GM23338 (cell line): ENCODE measurements around the gene TIMM13. TPM values are rescaled to one million over a fixed set of nuclear protein-coding genes. Genes with fewer than 3 reads are reported as not detected.

Experiments used
- ATAC-seq: fragments of 200-7000 bp; cut with Tn5 transposase; 3 replicates; pipeline ENCODE4 v1.9.1; 2020
- DNase-seq: peaks from one replicate; pipeline ENCODE4 v3.0.0-alpha.2; 2015; ENCODE audit warnings: low spot score
- H2AFZ ChIP-seq: fragments of 200-600 bp; sonication (generic); 2 replicates; pipeline ENCODE4 v1.8.0; 2016; ENCODE audit warnings: antibody characterized with exemption, mild to moderate bottlenecking, moderate library complexity
- H3F3A ChIP-seq: fragments of 200-600 bp; sonication (generic); replicated peaks from 2 replicates; pipeline ENCODE4 v1.8.0; 2017; ENCODE audit warnings: antibody characterized with exemption, mixed run types, low read depth
- H3K27ac ChIP-seq: fragments of 200-600 bp; sonication (generic); 2 replicates; pipeline ENCODE4 v1.6.1; 2016; ENCODE audit warnings: low read depth
- H3K27me3 ChIP-seq: fragments of 200-600 bp; sonication (generic); 2 replicates; pipeline ENCODE4 v1.8.0; 2016; ENCODE audit warnings: mild to moderate bottlenecking, mixed run types, moderate library complexity; ENCODE audit not compliant: insufficient read depth
- H3K36me3 ChIP-seq: fragments of 200-600 bp; sonication (generic); 2 replicates; pipeline ENCODE4 v1.8.0; 2016; ENCODE audit warnings: mild to moderate bottlenecking; ENCODE audit not compliant: insufficient read depth
- H3K4me1 ChIP-seq: fragments of 200-600 bp; sonication (generic); 2 replicates; pipeline ENCODE4 v1.8.0; 2016; ENCODE audit warnings: mild to moderate bottlenecking, moderate library complexity; ENCODE audit not compliant: insufficient read depth
- H3K4me2 ChIP-seq: fragments of 200-600 bp; sonication (generic); 2 replicates; pipeline ENCODE4 v1.7.1; 2017; ENCODE audit warnings: mixed run types
- H3K4me3 ChIP-seq: fragments of 200-600 bp; sonication (generic); 2 replicates; pipeline ENCODE4 v1.6.1; 2016; ENCODE audit warnings: mixed run types
- H3K79me2 ChIP-seq: fragments of 200-600 bp; sonication (generic); replicated peaks from 2 replicates; pipeline ENCODE4 v1.8.0; 2017; ENCODE audit warnings: mild to moderate bottlenecking; ENCODE audit not compliant: insufficient read depth
- H3K9me2 ChIP-seq: fragments of 200-600 bp; sonication (generic); 2 replicates; pipeline ENCODE4 v1.8.0; 2017; ENCODE audit not compliant: insufficient read depth
- H4K20me1 ChIP-seq: fragments of 200-600 bp; sonication (generic); replicated peaks from 2 replicates; pipeline ENCODE4 v1.8.0; 2017; ENCODE audit warnings: mild to moderate bottlenecking; ENCODE audit not compliant: insufficient read depth
- H3K27ac Mint-ChIP-seq: 2 replicates; pipeline ENCODE4 v1.8.0; 2020; ENCODE audit warnings: inconsistent platforms, mild to moderate bottlenecking, moderate library complexity, mixed read lengths
- H3K27me3 Mint-ChIP-seq: 3 replicates; pipeline ENCODE4 v1.8.0; 2022; ENCODE audit warnings: low read depth, mild to moderate bottlenecking, moderate library complexity, mixed read lengths, inconsistent platforms; ENCODE audit not compliant: insufficient read depth, poor library complexity
- H3K36me3 Mint-ChIP-seq: 3 replicates; pipeline ENCODE4 v1.8.0; 2021; ENCODE audit warnings: low read depth, mild to moderate bottlenecking, inconsistent platforms, moderate library complexity, mixed read lengths
- H3K4me1 Mint-ChIP-seq: 3 replicates; pipeline ENCODE4 v1.8.0; 2020; ENCODE audit warnings: mild to moderate bottlenecking, inconsistent platforms, mixed read lengths
- H3K4me3 Mint-ChIP-seq: 3 replicates; pipeline ENCODE4 v1.8.0; 2021; ENCODE audit warnings: moderate library complexity, mild to moderate bottlenecking, inconsistent platforms, mixed read lengths
- H3K9me3 Mint-ChIP-seq: 3 replicates; pipeline ENCODE4 v1.8.0; 2020; ENCODE audit warnings: moderate library complexity, mild to moderate bottlenecking, inconsistent platforms, mixed read lengths
- ETS1 ChIP-seq: IDR thresholded peaks from 2 replicates; pipeline ENCODE4 v1.6.1; 2016; ENCODE audit warnings: antibody characterized with exemption
- POLR2AphosphoS5 ChIP-seq: IDR thresholded peaks from 2 replicates; pipeline ENCODE4 v1.6.1; 2016; ENCODE audit warnings: antibody characterized with exemption, low read depth
- polyA plus RNA-seq: library from polyadenylated mRNA; unstranded; fragments of >200 nt; fragmentation: Nextera tagmentation; extraction: Ambion mirVana; gene quantifications from 2 replicates; pipeline ENCODE4 v1.2.1, GENCODE V29; 2016
- total RNA-seq: library from RNA; depleted of rRNA; stranded (reverse); fragments of >200 nt; shearing (Covaris generic); gene quantifications from 2 replicates; pipeline ENCODE4 v1.2.3, GENCODE V29; 2014
- TF ChIP-seq, protein P1 (sequence below): fragments of 250-450 bp; sonication (Bioruptor Pico); IDR thresholded peaks from 2 replicates; pipeline ENCODE4 v1.5.0; 2020; ENCODE audit warnings: mild to moderate bottlenecking, moderate library complexity

Gene TIMM13
- total and polyA plus RNA-seq, 2 experiments from 2014 or later, result 140 to 347 TPM

DNA sequence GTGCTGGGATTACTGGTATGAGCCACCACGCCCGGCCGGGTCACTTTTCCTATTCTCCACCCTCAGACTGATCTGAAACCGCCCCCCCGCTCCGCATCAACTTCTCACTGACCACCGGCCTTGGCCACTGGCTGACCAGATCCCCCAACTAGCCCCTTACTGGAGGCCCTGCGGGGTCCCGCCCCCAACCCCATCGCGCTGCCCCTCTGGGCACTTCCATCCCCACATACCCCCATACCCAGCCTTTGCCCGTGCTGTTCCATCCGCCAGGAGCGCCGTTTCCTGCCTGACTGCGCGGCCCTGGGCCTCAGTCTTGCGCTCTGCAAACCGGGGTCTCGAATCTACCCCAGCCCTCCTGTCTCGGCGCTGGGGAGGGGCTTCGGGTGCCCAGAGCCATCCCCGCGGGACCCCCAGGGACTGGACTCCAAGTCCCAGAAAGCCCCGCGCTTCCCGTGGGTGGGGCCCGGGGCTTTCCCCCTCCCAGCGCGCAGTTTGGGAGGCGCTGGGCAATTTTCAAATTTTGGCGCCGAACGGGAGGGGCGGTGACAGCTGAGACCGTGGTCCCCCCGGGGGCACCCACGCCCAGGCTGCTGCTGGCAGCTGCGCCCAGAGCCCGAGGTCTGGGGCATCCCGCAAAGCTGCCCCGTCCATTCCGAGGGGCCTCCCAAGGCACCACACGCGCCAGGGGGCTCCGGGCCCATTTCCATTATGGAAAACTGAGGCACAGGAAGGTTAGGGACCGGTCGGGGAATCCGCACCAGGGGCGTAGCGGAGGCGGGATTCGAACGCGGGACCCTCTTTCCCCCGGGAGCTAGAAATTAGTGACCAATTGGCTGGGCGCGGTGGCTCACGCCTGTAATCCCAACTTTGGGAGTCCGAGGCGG lies 34.6 kb upstream of the TIMM13 start:
- peaks cover 7% of the 10 kb centered on the region for H3K4me1 Mint-ChIP-seq
- Histone ChIP-seq H3K4me3 (peak overlapping the region; percentile 77), H4K20me1 (no peaks in the 10 kb centered on the region), H3F3A (peaks cover 5% of the 10 kb centered on the region; the same call in 1 of the 2 replicates), H2AFZ (peak overlapping the region; percentile 91), H3K79me2 (no peaks in the 10 kb centered on the region), H3K36me3 (no peaks in the 10 kb centered on the region), H3K4me2 (peak overlapping the region; percentile 81), H3K27me3 (no peaks in the 10 kb centered on the region), H3K9me2 (no peaks in the 10 kb centered on the region), H3K27ac (peak overlapping the region; percentile 88; the same call in 1 of the 2 replicates), H3K4me1 (no peaks in the 10 kb centered on the region)
- peaks cover 13% of the 10 kb centered on the region for H3K27me3 Mint-ChIP-seq
- peak overlapping the region; percentile 80 for H3K4me3 Mint-ChIP-seq
- DNase-seq (peak; percentile 80), ATAC-seq (peak; percentile 66)
- TF ChIP-seq ETS1 (peak; percentile 60; the same call in 1 of the 2 replicates), POLR2AphosphoS5 (peak; percentile 38; the same call in 1 of the 2 replicates)
- TF ChIP-seq, protein P1, sequence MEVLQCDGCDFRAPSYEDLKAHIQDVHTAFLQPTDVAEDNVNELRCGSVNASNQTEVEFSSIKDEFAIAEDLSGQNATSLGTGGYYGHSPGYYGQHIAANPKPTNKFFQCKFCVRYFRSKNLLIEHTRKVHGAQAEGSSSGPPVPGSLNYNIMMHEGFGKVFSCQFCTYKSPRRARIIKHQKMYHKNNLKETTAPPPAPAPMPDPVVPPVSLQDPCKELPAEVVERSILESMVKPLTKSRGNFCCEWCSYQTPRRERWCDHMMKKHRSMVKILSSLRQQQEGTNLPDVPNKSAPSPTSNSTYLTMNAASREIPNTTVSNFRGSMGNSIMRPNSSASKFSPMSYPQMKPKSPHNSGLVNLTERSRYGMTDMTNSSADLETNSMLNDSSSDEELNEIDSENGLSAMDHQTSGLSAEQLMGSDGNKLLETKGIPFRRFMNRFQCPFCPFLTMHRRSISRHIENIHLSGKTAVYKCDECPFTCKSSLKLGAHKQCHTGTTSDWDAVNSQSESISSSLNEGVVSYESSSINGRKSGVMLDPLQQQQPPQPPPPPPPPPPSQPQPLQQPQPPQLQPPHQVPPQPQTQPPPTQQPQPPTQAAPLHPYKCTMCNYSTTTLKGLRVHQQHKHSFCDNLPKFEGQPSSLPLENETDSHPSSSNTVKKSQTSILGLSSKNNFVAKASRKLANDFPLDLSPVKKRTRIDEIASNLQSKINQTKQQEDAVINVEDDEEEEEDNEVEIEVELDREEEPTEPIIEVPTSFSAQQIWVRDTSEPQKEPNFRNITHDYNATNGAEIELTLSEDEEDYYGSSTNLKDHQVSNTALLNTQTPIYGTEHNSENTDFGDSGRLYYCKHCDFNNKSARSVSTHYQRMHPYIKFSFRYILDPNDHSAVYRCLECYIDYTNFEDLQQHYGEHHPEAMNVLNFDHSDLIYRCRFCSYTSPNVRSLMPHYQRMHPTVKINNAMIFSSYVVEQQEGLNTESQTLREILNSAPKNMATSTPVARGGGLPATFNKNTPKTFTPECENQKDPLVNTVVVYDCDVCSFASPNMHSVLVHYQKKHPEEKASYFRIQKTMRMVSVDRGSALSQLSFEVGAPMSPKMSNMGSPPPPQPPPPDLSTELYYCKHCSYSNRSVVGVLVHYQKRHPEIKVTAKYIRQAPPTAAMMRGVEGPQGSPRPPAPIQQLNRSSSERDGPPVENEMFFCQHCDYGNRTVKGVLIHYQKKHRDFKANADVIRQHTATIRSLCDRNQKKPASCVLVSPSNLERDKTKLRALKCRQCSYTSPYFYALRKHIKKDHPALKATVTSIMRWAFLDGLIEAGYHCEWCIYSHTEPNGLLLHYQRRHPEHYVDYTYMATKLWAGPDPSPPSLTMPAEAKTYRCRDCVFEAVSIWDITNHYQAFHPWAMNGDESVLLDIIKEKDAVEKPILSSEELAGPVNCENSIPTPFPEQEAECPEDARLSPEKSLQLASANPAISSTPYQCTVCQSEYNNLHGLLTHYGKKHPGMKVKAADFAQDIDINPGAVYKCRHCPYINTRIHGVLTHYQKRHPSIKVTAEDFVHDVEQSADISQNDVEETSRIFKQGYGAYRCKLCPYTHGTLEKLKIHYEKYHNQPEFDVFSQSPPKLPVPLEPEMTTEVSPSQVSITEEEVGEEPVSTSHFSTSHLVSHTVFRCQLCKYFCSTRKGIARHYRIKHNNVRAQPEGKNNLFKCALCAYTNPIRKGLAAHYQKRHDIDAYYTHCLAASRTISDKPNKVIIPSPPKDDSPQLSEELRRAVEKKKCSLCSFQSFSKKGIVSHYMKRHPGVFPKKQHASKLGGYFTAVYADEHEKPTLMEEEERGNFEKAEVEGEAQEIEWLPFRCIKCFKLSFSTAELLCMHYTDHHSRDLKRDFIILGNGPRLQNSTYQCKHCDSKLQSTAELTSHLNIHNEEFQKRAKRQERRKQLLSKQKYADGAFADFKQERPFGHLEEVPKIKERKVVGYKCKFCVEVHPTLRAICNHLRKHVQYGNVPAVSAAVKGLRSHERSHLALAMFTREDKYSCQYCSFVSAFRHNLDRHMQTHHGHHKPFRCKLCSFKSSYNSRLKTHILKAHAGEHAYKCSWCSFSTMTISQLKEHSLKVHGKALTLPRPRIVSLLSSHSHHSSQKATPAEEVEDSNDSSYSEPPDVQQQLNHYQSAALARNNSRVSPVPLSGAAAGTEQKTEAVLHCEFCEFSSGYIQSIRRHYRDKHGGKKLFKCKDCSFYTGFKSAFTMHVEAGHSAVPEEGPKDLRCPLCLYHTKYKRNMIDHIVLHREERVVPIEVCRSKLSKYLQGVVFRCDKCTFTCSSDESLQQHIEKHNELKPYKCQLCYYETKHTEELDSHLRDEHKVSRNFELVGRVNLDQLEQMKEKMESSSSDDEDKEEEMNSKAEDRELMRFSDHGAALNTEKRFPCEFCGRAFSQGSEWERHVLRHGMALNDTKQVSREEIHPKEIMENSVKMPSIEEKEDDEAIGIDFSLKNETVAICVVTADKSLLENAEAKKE (CRISPR knock-in tag), result no peak
- H3K9me3 Mint-ChIP-seq, result peaks cover 5% of the 10 kb centered on the region; the same call in 1 of the 3 replicates
- no peaks in the 10 kb centered on the region; the same call in 2 of the 3 replicates for H3K36me3 Mint-ChIP-seq
- H3K27ac Mint-ChIP-seq, result peak overlapping the region; percentile 59; the same call in 1 of the 2 replicates
